ENCODE data around the gene CD300H.

The CD300H gene

GRCh38 chr17:74599448-74599939, 32.2 kb upstream of the CD300H start:
- TF ChIP-seq, protein P1, sequence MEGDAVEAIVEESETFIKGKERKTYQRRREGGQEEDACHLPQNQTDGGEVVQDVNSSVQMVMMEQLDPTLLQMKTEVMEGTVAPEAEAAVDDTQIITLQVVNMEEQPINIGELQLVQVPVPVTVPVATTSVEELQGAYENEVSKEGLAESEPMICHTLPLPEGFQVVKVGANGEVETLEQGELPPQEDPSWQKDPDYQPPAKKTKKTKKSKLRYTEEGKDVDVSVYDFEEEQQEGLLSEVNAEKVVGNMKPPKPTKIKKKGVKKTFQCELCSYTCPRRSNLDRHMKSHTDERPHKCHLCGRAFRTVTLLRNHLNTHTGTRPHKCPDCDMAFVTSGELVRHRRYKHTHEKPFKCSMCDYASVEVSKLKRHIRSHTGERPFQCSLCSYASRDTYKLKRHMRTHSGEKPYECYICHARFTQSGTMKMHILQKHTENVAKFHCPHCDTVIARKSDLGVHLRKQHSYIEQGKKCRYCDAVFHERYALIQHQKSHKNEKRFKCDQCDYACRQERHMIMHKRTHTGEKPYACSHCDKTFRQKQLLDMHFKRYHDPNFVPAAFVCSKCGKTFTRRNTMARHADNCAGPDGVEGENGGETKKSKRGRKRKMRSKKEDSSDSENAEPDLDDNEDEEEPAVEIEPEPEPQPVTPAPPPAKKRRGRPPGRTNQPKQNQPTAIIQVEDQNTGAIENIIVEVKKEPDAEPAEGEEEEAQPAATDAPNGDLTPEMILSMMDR (IDR thresholded peaks at IDR 0.05; ENCODE audit: low read depth, low read length): no peak
- DNase-seq (ENCODE audit: low read depth, low spot score): no peak
- in situ Hi-C loops (cut with HindIII; ENCODE audit: low sequenced_read_pairs): no loop called here
- H3K4me3 ChIP-seq (ENCODE audit: low read depth, low read length): no peak overlapping the region

- TF ChIP-seq, protein P1 (IDR thresholded peaks at IDR 0.05; ENCODE audit: low read depth, low read length): no peak
- H3K4me3 ChIP-seq (ENCODE audit: low read depth, low read length): no peak overlapping the region
- no peak for DNase-seq (ENCODE audit: low read depth, low spot score)
- in situ Hi-C loops (cut with HindIII; ENCODE audit: low sequenced_read_pairs): no loop called here
Measured at GRCh38 chr17:74599023-74599399, 31.7 kb upstream of the CD300H start.

GRCh38 chr17:74598346-74599022, 31.2 kb upstream of the CD300H start:
- DNase-seq (ENCODE audit: low read depth, low spot score): no peak
- in situ Hi-C loops (cut with HindIII; ENCODE audit: low sequenced_read_pairs): no loop called here
- TF ChIP-seq, protein P1 (IDR thresholded peaks at IDR 0.05; ENCODE audit: low read depth, low read length): no peak
- H3K4me3 ChIP-seq (ENCODE audit: low read depth, low read length): no peak overlapping the region

DNA sequence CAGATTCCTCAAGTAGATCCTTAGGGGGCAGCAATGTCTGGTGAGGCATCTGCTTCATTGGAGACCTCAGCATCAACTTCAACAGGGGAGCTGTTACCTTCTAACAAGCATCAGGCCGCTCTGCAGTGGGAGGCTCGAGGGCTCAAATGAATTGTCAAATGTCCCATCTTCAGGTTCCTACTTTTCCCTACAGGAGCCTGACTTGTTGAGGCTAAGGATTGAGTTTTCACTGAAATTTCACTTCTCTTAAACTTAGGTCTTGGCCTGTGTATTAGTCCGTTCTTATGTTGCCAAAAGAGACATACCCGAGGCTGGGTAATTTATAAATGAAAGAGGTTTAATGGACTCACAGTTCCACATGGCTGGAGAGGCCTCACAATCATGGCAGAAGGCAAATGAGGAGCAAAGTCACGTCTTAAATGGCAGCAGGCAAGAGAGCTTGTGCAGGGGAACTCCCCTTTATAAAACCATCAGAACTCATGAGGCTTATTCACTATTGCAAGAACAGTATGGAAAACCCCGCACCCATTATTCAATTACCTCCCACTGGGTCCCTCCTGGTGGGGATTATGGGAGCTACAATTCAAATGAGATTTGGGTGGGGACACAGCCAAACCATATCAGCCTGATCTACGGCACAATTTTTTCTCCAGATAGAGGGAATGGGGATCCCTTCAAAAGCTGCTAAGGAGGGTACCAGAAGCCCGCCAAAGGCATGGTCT, 29.9 kb upstream of the CD300H start:
- no peak for DNase-seq (ENCODE audit: low read depth, low spot score)
- H3K4me3 ChIP-seq (ENCODE audit: low read depth, low read length): no peak overlapping the region
- TF ChIP-seq, protein P1 (IDR thresholded peaks at IDR 0.05; ENCODE audit: low read depth, low read length): no peak
- in situ Hi-C loops (cut with HindIII; ENCODE audit: low sequenced_read_pairs): no loop called here

DNA sequence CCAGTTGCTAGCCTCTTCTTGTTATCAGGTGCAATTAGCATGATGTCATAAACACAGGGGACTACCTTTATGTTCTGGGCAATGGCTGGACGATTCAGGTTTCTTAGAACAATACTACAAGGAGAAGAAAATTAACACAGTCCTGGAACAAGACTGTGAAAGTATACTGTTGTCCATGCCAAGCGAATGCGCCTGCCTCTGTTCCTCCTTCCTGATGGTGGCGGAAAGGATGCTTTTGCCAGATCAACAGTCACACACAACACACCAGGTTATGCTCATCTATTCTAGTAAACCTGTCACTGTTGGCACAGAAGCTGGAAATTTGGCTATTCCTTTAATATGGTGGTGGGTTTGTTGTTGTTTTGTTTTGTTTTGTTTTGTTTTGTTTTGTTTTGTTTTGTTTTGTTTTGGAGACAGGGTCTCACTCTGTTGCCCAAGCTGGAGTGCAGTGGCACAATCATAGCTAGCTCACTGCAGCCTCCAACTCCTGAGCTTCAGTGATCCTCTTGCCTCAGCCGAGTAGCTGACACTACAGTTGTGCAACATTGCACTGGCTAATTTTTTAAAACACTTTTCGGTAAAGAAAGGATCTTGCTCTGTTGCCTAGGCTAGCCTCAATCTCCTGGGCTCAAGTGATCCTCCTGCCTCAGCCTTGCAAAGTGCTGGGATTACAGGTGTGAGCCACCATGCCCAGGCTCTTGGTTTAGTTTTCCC, 27.9 kb upstream of the CD300H start:
- TF ChIP-seq, protein P1 (IDR thresholded peaks at IDR 0.05; ENCODE audit: low read depth, low read length): no peak
- in situ Hi-C loops (cut with HindIII; ENCODE audit: low sequenced_read_pairs): no loop called here
- DNase-seq (ENCODE audit: low read depth, low spot score): no peak
- no peak overlapping the region for H3K4me3 ChIP-seq (ENCODE audit: low read depth, low read length)

DNA sequence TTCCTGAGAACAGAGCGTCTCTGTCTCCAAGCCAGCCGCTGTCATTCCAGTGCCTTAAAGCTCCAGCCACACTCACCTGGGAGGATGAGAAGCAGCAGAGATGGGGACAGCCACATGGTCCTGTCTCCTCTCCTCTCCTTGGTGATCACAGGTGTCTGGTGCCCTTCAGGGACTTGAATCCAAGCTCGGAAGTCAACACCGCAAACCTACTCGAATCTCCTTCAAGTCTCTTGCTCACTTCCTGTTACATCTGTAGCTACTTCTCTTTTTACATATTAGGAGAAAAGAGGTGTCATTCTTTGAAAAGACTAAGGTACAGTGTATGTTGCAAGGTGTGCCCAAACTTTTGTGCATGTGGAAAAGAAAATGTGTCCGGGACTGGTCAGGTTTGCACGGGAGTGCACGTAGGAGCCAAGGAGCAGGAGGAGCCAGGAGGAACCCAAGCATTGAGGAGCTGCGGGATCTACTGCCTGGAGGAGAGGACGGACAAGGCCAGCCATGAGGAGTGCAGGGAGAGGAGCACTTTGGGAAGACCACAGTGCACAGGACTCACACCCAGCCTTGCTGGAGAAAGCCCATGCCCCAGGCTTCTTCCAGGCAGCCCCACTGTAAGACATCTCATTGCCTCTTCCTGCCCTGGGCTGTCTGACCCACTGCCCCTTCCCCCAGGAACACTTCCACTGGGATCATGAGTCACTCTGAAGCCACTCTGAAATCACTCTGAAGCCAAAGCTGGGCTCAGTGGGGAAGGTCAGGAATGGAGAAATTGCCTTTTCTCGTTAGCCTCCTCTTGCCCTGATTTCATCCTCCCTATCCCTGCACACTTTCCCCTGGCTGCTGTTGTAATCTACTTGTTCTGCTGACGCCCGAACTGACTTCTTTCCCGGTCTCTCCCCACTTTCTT, 25.0 kb upstream of the CD300H start, which contains the start of gene CD300LD:
Gene CD300LD (minus strand): TSS at position 197 of the 904 bp plus-strand sequence. CDS start 81 bp downstream, at position 116.
- TF ChIP-seq, protein P1 (IDR thresholded peaks at IDR 0.05; ENCODE audit: low read depth, low read length): no peak
- in situ Hi-C loops (cut with HindIII; ENCODE audit: low sequenced_read_pairs): no loop called here
- no peak for DNase-seq (ENCODE audit: low read depth, low spot score)
- no peak within 1 kb of the TSS for H3K4me3 ChIP-seq (ENCODE audit: low read depth, low read length)
